Ishikawa (cell line): Measurements from ENCODE around the gene CFAP157.

Experiments used
- CEBPB ChIP-seq: IDR thresholded peaks from 2 replicates; pipeline ENCODE4 v1.6.1; 2012
- CREB1 ChIP-seq: IDR thresholded peaks from 2 replicates; pipeline ENCODE4 v1.6.1; 2012; ENCODE audit warnings: low read depth
- EGR1 ChIP-seq: IDR thresholded peaks from 2 replicates; pipeline ENCODE4 v1.6.1; 2012
- EP300 ChIP-seq: IDR thresholded peaks from 2 replicates; pipeline ENCODE4 v1.6.1; 2012; ENCODE audit warnings: borderline replicate concordance
- FOXM1 ChIP-seq: IDR thresholded peaks from 2 replicates; pipeline ENCODE4 v1.6.1; 2012; ENCODE audit warnings: low read depth, borderline replicate concordance
- MAX ChIP-seq: IDR thresholded peaks from 2 replicates; pipeline ENCODE4 v1.6.1; 2012
- NFIC ChIP-seq: IDR thresholded peaks from 2 replicates; pipeline ENCODE4 v1.6.1; 2012
- RAD21 ChIP-seq: IDR thresholded peaks from 2 replicates; pipeline ENCODE4 v1.6.1; 2012; ENCODE audit warnings: low read depth
- REST ChIP-seq: IDR thresholded peaks from 2 replicates; pipeline ENCODE4 v1.6.1; 2012; ENCODE audit warnings: low read depth, mild to moderate bottlenecking
- TAF1 ChIP-seq: IDR thresholded peaks from 2 replicates; pipeline ENCODE4 v1.6.1; 2012; ENCODE audit warnings: low read depth, mild to moderate bottlenecking
- TCF12 ChIP-seq: IDR thresholded peaks from 2 replicates; pipeline ENCODE4 v1.6.1; 2012; ENCODE audit warnings: low read depth
- TEAD4 ChIP-seq: IDR thresholded peaks from 2 replicates; pipeline ENCODE4 v1.6.1; 2012
- USF1 ChIP-seq: IDR thresholded peaks from 2 replicates; pipeline ENCODE4 v1.6.1; 2012
- YY1 ChIP-seq: IDR thresholded peaks from 2 replicates; pipeline ENCODE4 v1.6.1; 2012; ENCODE audit warnings: low read depth
- ZBTB7A ChIP-seq: IDR thresholded peaks from 2 replicates; pipeline ENCODE4 v1.6.1; 2012; ENCODE audit warnings: low read depth

The CFAP157 gene

GRCh38 chr9:127708952-127709587, 2.3 kb downstream of the CFAP157 start:
- no peak for TF ChIP-seq EGR1
- TF ChIP-seq RAD21 = no peak
- TF ChIP-seq TCF12 = no peak
- TF ChIP-seq CREB1 = no peak
- TF ChIP-seq TEAD4 = no peak

- TF ChIP-seq USF1 = no peak
- TF ChIP-seq CEBPB = no peak
- no peak for TF ChIP-seq YY1
These were observed 3.5 kb downstream of the CFAP157 start for GRCh38 chr9:127710204-127710783.

GRCh38 chr9:127711226-127711701, 4.5 kb downstream of the CFAP157 start:
- TF ChIP-seq FOXM1 (no peak), CREB1 (no peak), EGR1 (no peak), TAF1 (no peak), MAX (no peak), TCF12 (no peak), ZBTB7A (no peak), REST (no peak), USF1 (no peak), RAD21 (no peak), TEAD4 (no peak), EP300 (no peak), YY1 (no peak), CEBPB (no peak), NFIC (no peak)

- TF ChIP-seq TEAD4 = no peak
- no peak for TF ChIP-seq CREB1
- TF ChIP-seq USF1 = no peak
- no peak for TF ChIP-seq TAF1
- no peak for TF ChIP-seq RAD21
- TF ChIP-seq YY1 = no peak
- no peak for TF ChIP-seq MAX
- TF ChIP-seq REST = no peak
These were observed 5.1 kb downstream of the CFAP157 start for GRCh38 chr9:127711831-127712274.

GRCh38 chr9:127712371-127712770, 5.6 kb downstream of the CFAP157 start:
- TF ChIP-seq TCF12 (no peak), CEBPB (no peak), EP300 (no peak), TEAD4 (no peak), TAF1 (no peak), RAD21 (no peak), FOXM1 (no peak), MAX (no peak), REST (no peak), EGR1 (no peak), USF1 (no peak), CREB1 (no peak)
